D721Med (cell line): ENCODE data around the gene CDC42EP5.

Source experiments
- DNase-seq: peaks from one replicate; pipeline ENCODE4 v3.0.0; 2011; ENCODE audit warnings: low spot score; ENCODE audit not compliant: insufficient read length
- FAIRE-seq: peaks from 2 replicates; lab custom pipeline; 2011; peaks lifted over from hg19 to GRCh38; lab: Jason Lieb, UNC
- TF ChIP-seq, protein P1 (sequence below): IDR thresholded peaks from 2 replicates; pipeline ENCODE4 v1.5.1; 2012; ENCODE audit warnings: mild to moderate bottlenecking, control low read depth; ENCODE audit not compliant: insufficient read depth; ENCODE audit errors: missing control alignments

The CDC42EP5 gene

DNA sequence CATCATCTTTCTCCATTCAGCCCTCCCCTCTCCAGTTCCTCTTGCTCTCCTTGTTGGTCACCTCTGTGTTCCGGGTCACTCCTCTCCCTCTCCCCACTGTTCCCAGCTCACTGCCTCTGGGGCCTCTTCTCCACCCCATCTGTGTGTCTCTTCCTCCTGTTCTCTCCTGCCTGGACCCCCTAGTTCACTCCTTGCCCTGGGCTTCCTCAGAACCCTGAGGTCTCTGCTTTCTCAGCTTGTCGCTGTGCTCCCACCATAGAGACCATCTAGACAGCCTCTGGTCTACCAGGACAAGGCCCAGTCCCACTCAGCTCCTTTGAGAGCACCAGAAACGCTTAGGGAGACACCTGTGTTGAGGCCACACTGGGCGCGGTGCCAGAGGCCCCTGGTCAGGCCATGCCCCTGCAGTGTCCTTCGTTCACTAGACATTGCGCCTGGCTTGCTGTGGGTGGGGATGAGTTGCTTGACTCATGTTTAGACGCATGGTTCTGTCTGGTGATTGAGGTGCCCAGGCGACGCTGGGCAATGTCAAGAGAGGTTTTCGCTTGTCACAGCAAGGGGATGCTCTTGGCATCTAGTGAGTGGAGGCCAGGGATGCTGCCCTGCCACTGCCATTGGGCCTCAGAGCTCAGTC is 14.3 kb downstream of the CDC42EP5 start:
- FAIRE-seq (no peak), DNase-seq (no peak)
- TF ChIP-seq, protein P1, sequence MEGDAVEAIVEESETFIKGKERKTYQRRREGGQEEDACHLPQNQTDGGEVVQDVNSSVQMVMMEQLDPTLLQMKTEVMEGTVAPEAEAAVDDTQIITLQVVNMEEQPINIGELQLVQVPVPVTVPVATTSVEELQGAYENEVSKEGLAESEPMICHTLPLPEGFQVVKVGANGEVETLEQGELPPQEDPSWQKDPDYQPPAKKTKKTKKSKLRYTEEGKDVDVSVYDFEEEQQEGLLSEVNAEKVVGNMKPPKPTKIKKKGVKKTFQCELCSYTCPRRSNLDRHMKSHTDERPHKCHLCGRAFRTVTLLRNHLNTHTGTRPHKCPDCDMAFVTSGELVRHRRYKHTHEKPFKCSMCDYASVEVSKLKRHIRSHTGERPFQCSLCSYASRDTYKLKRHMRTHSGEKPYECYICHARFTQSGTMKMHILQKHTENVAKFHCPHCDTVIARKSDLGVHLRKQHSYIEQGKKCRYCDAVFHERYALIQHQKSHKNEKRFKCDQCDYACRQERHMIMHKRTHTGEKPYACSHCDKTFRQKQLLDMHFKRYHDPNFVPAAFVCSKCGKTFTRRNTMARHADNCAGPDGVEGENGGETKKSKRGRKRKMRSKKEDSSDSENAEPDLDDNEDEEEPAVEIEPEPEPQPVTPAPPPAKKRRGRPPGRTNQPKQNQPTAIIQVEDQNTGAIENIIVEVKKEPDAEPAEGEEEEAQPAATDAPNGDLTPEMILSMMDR = no peak

- DNase-seq = no peak
- TF ChIP-seq, protein P1 = no peak
- FAIRE-seq = no peak
Observed at GRCh38 chr19:54457773-54458647, 15.1 kb downstream of the CDC42EP5 start.

DNA sequence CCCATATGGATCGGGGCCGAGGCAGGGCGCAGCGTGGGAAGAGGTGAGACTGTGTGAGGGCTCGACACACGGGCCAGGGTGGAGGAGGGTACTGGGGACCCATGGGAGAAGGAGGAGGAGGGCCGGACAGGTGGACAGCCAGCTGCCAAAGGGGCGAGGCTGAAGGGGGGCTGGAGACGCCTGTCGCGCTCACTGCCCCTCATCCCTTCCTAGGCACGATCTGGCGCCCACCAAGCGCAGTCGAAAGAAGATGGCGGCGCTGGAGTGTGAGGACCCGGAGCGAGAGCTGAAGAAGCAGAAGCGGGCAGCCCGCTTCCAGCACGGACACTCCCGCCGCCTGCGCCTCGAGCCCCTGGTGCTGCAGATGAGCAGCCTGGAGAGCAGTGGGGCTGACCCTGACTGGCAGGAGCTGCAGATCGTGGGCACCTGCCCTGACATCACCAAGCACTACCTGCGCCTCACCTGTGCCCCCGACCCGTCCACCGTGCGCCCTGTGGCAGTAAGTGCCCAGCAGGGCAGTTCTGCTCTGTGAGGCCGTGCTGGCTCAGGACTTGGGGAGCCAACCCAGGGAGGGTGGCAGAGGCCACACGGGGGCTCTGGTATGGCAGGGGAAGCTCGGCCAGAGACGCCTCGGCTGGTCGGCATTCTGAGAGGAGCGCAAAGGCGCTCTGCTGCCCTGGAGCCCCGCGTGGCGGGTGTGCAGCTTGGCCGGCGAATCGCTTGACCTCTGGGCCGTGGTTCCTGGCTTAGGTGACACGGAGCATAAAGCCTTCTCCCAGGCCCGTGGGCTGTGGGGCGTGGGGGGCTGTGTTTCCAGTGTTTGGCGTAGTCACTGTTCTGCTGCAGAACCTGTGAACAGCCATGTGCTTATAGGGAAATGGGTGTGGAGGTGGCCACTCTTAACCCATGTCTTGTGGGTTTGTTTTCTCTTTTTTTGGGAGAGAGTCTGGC is 16.4 kb downstream of the CDC42EP5 start:
- TF ChIP-seq, protein P1 = no peak
- DNase-seq (no peak), FAIRE-seq (no peak)

DNA sequence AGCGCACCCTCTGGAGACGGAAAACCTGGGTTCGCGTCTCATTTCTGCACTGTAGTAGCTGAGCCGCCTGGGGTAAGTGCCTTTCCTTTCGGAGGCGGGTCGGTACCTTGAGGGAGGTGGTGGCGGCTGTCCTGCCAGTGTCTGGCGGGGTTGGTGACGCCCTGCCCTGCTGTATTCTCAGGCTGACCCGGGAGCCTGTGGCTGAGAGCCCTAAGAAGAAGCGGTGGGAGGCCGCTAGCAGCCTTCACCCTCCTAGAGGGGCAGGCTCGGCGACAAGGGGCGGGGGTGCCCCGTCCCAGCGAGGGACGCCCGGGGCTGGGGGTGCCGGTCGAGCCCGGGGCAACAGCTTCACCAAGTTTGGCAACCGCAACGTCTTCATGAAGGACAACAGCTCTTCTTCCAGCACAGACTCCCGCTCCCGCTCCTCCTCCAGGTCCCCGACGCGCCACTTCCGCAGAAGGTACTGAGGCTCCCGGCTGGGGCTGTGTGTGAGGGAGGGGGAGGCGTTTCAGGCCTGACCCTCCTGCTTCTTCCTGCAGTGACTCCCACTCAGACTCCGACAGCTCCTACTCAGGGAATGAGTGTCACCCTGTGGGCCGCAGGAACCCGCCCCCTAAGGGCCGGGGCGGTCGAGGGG is 17.2 kb downstream of the CDC42EP5 start:
- TF ChIP-seq, protein P1 = no peak
- FAIRE-seq (no peak), DNase-seq (no peak)

DNA sequence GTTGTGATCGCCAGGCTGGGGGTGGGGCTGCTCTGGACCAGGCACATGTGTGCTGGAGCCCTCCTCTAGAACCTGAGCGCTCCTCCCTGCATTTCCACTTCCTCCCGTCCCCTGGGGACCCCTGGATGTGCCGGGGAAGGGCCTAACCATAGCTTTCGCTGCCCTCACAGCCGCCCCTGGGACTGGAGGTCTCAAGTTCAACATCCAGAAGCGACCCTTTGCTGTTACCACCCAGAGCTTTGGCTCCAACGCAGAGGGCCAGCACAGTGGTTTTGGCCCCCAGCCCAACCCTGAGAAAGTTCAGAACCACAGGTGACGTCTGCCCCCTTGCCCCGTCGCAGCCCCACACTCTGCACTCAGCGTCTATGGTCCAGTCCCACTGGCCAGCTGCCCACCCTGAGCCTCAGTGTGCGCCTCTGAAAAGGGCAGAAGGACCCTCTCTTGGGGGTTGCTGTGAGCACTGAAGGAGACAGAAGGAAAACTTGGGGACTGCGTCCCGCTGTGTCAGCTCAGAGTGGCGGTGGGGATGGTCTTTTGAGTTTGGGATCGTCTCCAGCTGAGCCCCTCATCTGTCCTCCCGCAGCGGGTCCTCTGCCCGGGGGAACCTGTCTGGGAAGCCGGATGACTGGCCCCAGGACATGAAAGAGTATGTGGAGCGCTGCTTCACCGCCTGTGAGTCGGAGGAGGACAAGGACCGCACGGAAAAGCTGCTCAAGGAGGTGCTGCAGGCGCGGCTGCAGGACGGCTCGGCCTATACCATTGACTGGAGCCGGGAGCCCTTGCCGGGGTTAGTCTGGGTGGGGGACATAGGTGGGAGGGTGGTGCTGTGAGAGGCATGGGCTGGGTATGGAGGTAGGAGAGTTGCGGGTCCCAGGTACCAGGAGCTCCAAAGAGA is 18.1 kb downstream of the CDC42EP5 start:
- DNase-seq = no peak
- no peak for FAIRE-seq
- TF ChIP-seq, protein P1 = no peak
